Thyroid gland (tissue), 4 donors: ENCODE measurements around the gene IFITM10. TPM values are rescaled to one million over a fixed set of nuclear protein-coding genes. Genes with fewer than 3 reads are reported as not detected.

ENCODE experiments used
- DNase-seq, 2 donors: peaks; one replicate each; pipeline ENCODE4 v3.0.0-alpha.2; 2019
- H3K27ac ChIP-seq, 3 donors: fragments of 200-600 bp; sonication (generic); 1 replicate in 2 of 3; 2 replicates in 1 of 3; pipeline ENCODE4 v1.5.1; 2016 to 2019; ENCODE audit warnings: mild to moderate bottlenecking in 1 of 3, moderate library complexity in 1 of 3
- H3K27me3 ChIP-seq: fragments of 200-600 bp; sonication (generic); one replicate; pipeline ENCODE4 v1.5.1; 2019
- H3K36me3 ChIP-seq, 2 donors: fragments of 200-600 bp; sonication (generic); one replicate each; pipeline ENCODE4 v1.5.1; 2016 to 2019
- H3K4me1 ChIP-seq, 2 donors: fragments of 200-600 bp; sonication (generic); one replicate each; pipeline ENCODE4 v1.5.1; 2017 to 2019
- H3K4me3 ChIP-seq, 3 donors: fragments of 200-600 bp; sonication (generic); replicated peaks in 1 of 3; 1 replicate in 2 of 3; 2 replicates in 1 of 3; pipeline ENCODE4 v1.5.1; 2016; ENCODE audit warnings: mild to moderate bottlenecking in 1 of 3
- H3K9me3 ChIP-seq: fragments of 200-600 bp; sonication (generic); one replicate; pipeline ENCODE4 v1.5.1; 2017
- CTCF ChIP-seq, 6 experiments: fragments of 200-600 bp in 3 of 6; fragments of 450-650 bp in 3 of 6; sonication (generic) in 3 of 6; IDR thresholded peaks; one replicate each; pipeline ENCODE4 v1.5.1; 2016 to 2019; ENCODE audit warnings: antibody characterized with exemption in 6 of 6, mild to moderate bottlenecking in 2 of 6, inconsistent platforms in 1 of 6, moderate library complexity in 1 of 6
- POLR2A ChIP-seq, 2 donors: fragments of 450-650 bp; IDR thresholded peaks; one replicate each; pipeline ENCODE4 v1.6.1; 2017; ENCODE audit warnings: antibody characterized with exemption in 2 of 2, mild to moderate bottlenecking in 2 of 2, moderate library complexity in 1 of 2
- WGBS, 2 donors: methylation state at CpG; one replicate each; pipeline ENCODE4 v1.1.5; 2017; 5-methylcytosine and 5-hydroxymethylcytosine counted together
- intact Hi-C: fragments of 100-400 bp; cut with DNase I; formaldehyde crosslinking; loops from one replicate; pipeline ENCODE4 v1.15.1; 2023
- total RNA-seq, 4 donors: library from RNA; depleted of rRNA; stranded (reverse); fragments of >200 nt; gene quantifications; one replicate each; pipeline ENCODE4 v1.2.3, GENCODE V29; 2016

Gene IFITM10
- total RNA-seq, 4 donors from 2014 or later = 0.22 to 126 (median 1.5) TPM; not detected in 1

DNA sequence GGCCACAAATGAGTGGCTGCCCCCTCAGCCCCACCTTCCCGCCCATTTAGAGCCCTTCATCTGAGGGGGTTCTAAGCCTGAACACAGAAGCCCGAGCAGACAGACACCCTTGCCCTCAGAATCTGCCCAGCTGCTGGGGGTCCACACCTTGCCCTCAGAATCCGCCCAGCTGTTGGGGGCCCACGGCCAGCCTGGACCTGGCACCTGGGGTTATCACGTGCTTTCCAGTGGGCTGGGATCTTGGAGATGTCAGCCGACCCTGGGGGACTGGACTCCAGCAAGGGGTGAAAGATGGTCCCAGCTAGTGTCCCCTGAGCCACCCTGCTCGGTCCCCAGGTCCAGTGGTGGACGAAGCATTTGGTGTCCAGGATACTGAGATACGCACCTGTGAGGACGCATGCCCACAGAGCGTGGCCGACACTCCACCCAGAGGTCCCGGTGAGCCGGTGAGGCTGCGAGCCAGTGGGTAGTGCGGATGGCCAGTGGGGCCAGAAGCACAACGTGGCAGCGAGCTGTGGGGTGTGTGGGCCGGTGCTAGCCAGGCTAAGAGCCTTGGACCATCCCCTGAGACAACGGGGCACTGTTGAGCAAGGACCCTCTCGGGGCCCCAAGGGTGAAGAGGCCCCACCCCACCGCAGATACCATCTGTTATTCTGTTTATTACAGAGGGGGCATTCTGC lies 16.5 kb upstream of the IFITM10 start:
- DNase-seq = no peak
- intact Hi-C loops = no loop called here

GRCh38 chr11:1765871-1766718 lies 15.7 kb upstream of the IFITM10 start:
- Histone ChIP-seq H3K4me1 (peaks cover 25 to 26% of the 10 kb centered on the region in 2 donors), H3K9me3 (no peaks in the 10 kb centered on the region), H3K27me3 (no peaks in the 10 kb centered on the region), H3K4me3 (no peak overlapping the region), H3K36me3 (no peaks in the 10 kb centered on the region), H3K27ac (no peak overlapping the region)
- intact Hi-C loops = no loop called here
- TF ChIP-seq POLR2A (IDR thresholded peaks at IDR 0.05) (no peak), CTCF (IDR thresholded peaks at IDR 0.05) (no peak)
- peak in 1 of 2 donors; percentile 1 for DNase-seq
- WGBS, 2 donors = 86 to 88% methylated on average over 27 to 28 of the region's 28 CpGs

More for the DNA sequence above, 16.5 kb upstream of the IFITM10 start:
- Histone ChIP-seq H3K27me3 (no peaks in the 10 kb centered on the region), H3K27ac (no peak overlapping the region), H3K36me3 (no peaks in the 10 kb centered on the region), H3K4me3 (no peak overlapping the region), H3K9me3 (no peaks in the 10 kb centered on the region), H3K4me1 (peaks cover 18 to 19% of the 10 kb centered on the region in 2 donors)
- no peak for TF ChIP-seq POLR2A (IDR thresholded peaks at IDR 0.05)
- TF ChIP-seq CTCF (IDR thresholded peaks at IDR 0.05) = no peak
- WGBS, 2 donors = 94 to 100% methylated on average over 4 to 12 of the region's 22 CpGs

DNA sequence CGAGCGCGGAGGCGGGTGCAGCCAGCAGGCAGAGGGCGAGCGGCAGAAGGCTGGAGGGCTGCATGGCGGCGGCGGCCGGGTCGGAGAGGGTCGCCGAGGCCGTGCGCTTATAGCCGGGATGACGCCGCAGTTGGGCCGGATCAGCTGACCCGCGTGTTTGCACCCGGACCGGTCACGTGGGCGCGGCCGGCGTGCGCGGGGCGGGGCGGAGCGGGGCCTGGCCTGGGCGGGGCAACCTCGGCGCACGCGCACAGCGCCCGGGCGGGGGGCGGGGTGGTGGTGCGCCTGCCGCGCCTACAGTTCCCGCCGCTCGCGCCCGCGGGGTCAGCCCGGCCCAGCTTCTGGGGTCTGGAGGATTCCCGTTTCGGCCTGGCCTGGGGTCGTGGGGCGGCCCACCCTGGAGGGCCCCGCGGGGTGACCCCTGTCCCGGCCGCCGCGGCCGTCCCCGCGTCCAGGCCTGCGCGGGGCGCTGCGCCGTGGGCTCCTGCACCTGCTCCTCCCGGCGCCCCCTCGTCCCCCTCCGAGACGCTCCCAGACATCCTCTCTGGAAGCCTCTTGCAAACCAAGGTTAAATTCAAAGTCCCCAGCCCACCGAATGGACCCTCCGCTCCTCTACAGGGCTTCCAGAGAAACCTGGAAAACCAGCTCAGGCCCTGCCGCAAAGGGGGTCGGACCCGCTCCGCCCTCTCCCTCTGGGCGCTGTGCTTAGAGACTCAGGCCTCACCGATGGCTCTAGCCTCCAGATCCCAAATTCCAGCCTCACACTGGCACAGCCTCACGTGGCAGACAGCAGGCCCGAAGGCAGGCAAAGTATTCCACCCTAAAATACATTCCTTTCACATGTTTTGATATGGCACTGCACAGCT lies 13.6 kb upstream of the IFITM10 start, which contains the start of gene CTSD:
CTSD (minus strand) TSS at position 132 of the 866 bp plus-strand sequence; CDS start at position 64, 68 bp downstream.
- peaks cover 25 to 42% of the 10 kb centered on the region in 2 donors for H3K4me1 ChIP-seq
- no peaks in the 10 kb centered on the region for H3K9me3 ChIP-seq
- peak; percentile 84 to 85 for DNase-seq
- TF ChIP-seq POLR2A (IDR thresholded peaks at IDR 0.05) = peak in 1 of 2 donors; percentile 69
- peak in 1 of 6 experiments; percentile 4 for TF ChIP-seq CTCF (IDR thresholded peaks at IDR 0.05)
- 7 to 13% methylated on average over 8 to 21 of the region's 85 CpGs for WGBS, 2 donors
- intact Hi-C loops = no loop called here
- peaks cover 6 to 9% of the 10 kb centered on the region in 2 donors for H3K36me3 ChIP-seq
- H3K27me3 ChIP-seq = no peaks in the 10 kb centered on the region
- peak within 1 kb of the TSS; percentile 70 to 86 (median 78) for H3K27ac ChIP-seq
- H3K4me3 ChIP-seq = peak within 1 kb of the TSS; percentile 36 to 99 (median 94)

GRCh38 chr11:1763336-1763795 lies 13.0 kb upstream of the IFITM10 start:
- no peak for DNase-seq
- peak overlapping the region; percentile 70 to 86 (median 78) for H3K27ac ChIP-seq
- WGBS, 2 donors = no CpG with 5 or more reads among the region's 32 CpGs
- H3K36me3 ChIP-seq = peaks cover 6 to 16% of the 10 kb centered on the region in 2 donors
- TF ChIP-seq CTCF (IDR thresholded peaks at IDR 0.05) = no peak
- TF ChIP-seq POLR2A (IDR thresholded peaks at IDR 0.05) = no peak
- H3K4me1 ChIP-seq = peaks cover 25 to 42% of the 10 kb centered on the region in 2 donors
- no peaks in the 10 kb centered on the region for H3K27me3 ChIP-seq
- intact Hi-C loops = no loop called here
- H3K9me3 ChIP-seq = no peaks in the 10 kb centered on the region
- peak overlapping the region; percentile 36 to 99 (median 94) for H3K4me3 ChIP-seq
